ENCODE measurements around the gene ACYP2.
A peak's percentile ranks its signal among the peaks of the same experiment; 100 is the strongest.
"Not testable (repeated sequence)": the region's sequence is repeated elsewhere in the genome, so short reads cannot be mapped to it uniquely, and the experiment has no call there.

ACYP2 gene
- 9.1 to 13.5 (median 11.6) reads per million in 3 donors for total RNA-seq

GRCh38 chr2:54115284-54116137 lies at the start of gene ACYP2:
ACYP2 (plus strand) TSS chr2:54115615.
- H3K36me3 ChIP-seq (ENCODE audit: control insufficient read depth, insufficient read depth, low read length): no peaks in the 10 kb centered on the region
- H3K9me3 ChIP-seq (ENCODE audit: control insufficient read depth, low read length): no peaks in the 10 kb centered on the region
- H3K27ac ChIP-seq (ENCODE audit: insufficient read depth, low read length, poor library complexity, severe bottlenecking): peak within 1 kb of the TSS; percentile 91
- peak within 1 kb of the TSS; percentile 67 for H3K4me3 ChIP-seq (ENCODE audit: insufficient read depth, low read depth, low read length, poor library complexity, severe bottlenecking)
- peaks cover 4% of the 10 kb centered on the region for H3K4me1 ChIP-seq (ENCODE audit: control insufficient read depth, insufficient read depth, low read length, poor library complexity, severe bottlenecking)
- no peaks in the 10 kb centered on the region for H3K27me3 ChIP-seq (replicated peaks; ENCODE audit: control insufficient read depth, insufficient read depth, low read length, poor library complexity, severe bottlenecking)
- DNase-seq: peak; percentile 81 to 90 (median 83)

- DNase-seq: no peak
- H3K4me3 ChIP-seq (ENCODE audit: insufficient read depth, low read depth, low read length, poor library complexity, severe bottlenecking): no peak overlapping the region
- no peaks in the 10 kb centered on the region for H3K9me3 ChIP-seq (ENCODE audit: control insufficient read depth, low read length)
- no peak overlapping the region for H3K27ac ChIP-seq (ENCODE audit: insufficient read depth, low read length, poor library complexity, severe bottlenecking)
- H3K36me3 ChIP-seq (ENCODE audit: control insufficient read depth, insufficient read depth, low read length): no peaks in the 10 kb centered on the region
- H3K4me1 ChIP-seq (ENCODE audit: control insufficient read depth, insufficient read depth, low read length, poor library complexity, severe bottlenecking): no peaks in the 10 kb centered on the region
- no peaks in the 10 kb centered on the region for H3K27me3 ChIP-seq (replicated peaks; ENCODE audit: control insufficient read depth, insufficient read depth, low read length, poor library complexity, severe bottlenecking)
Measured at GRCh38 chr2:54065891-54066290, 49.5 kb upstream of the ACYP2 start.

DNA sequence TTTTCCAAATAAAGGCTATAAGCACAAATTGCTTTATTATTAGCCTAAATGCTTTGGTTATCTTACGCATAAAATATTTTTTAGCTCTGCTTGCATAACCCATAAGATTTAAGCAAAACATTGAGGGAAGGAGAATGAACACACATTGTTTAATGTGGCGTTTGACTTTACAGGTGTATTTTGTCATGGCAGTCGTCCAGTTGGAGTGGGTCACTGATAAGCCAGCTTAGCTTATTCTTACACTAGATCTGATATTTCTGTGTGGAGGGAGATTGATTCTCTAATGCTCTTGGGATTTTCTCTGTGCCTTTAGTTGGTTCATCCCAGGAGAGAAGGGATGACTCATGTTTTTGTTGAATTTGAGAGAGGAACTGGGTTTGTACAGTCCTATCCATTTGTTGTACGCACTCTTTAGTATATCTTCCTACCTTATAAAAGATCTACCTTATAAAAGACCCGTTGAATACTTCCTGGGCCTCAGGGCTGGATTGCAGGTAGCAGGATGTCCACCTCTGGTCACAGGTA lies 47.5 kb upstream of the ACYP2 start:
- no peaks in the 10 kb centered on the region for H3K36me3 ChIP-seq (ENCODE audit: control insufficient read depth, insufficient read depth, low read length)
- H3K4me3 ChIP-seq (ENCODE audit: insufficient read depth, low read depth, low read length, poor library complexity, severe bottlenecking): no peak overlapping the region
- no peaks in the 10 kb centered on the region for H3K27me3 ChIP-seq (replicated peaks; ENCODE audit: control insufficient read depth, insufficient read depth, low read length, poor library complexity, severe bottlenecking)
- DNase-seq: no peak
- H3K4me1 ChIP-seq (ENCODE audit: control insufficient read depth, insufficient read depth, low read length, poor library complexity, severe bottlenecking): no peaks in the 10 kb centered on the region
- no peak overlapping the region for H3K27ac ChIP-seq (ENCODE audit: insufficient read depth, low read length, poor library complexity, severe bottlenecking)
- no peaks in the 10 kb centered on the region for H3K9me3 ChIP-seq (ENCODE audit: control insufficient read depth, low read length)

- H3K4me3 ChIP-seq (ENCODE audit: insufficient read depth, low read depth, low read length, poor library complexity, severe bottlenecking): not testable (repeated sequence)
Measured at GRCh38 chr2:54072483-54072882, 42.9 kb upstream of the ACYP2 start.

GRCh38 chr2:54073796-54074195 lies 41.6 kb upstream of the ACYP2 start:
- H3K9me3 ChIP-seq (ENCODE audit: control insufficient read depth, low read length): no peaks in the 10 kb centered on the region
- no peak overlapping the region for H3K27ac ChIP-seq (ENCODE audit: insufficient read depth, low read length, poor library complexity, severe bottlenecking)
- DNase-seq: no peak

More at GRCh38 chr2:54072483-54072882, 42.9 kb upstream of the ACYP2 start:
- H3K27ac ChIP-seq (ENCODE audit: insufficient read depth, low read length, poor library complexity, severe bottlenecking); H3K27me3 ChIP-seq (replicated peaks; ENCODE audit: control insufficient read depth, insufficient read depth, low read length, poor library complexity, severe bottlenecking); H3K36me3 ChIP-seq (ENCODE audit: control insufficient read depth, insufficient read depth, low read length); H3K9me3 ChIP-seq (ENCODE audit: control insufficient read depth, low read length); DNase-seq; H3K4me1 ChIP-seq (ENCODE audit: control insufficient read depth, insufficient read depth, low read length, poor library complexity, severe bottlenecking): not testable (repeated sequence)

GRCh38 chr2:54074606-54075341 lies 40.6 kb upstream of the ACYP2 start:
- DNase-seq: no peak
- Histone ChIP-seq H3K27me3 (replicated peaks; ENCODE audit: control insufficient read depth, insufficient read depth, low read length, poor library complexity, severe bottlenecking) (no peaks in the 10 kb centered on the region), H3K4me3 (ENCODE audit: insufficient read depth, low read depth, low read length, poor library complexity, severe bottlenecking) (no peak overlapping the region), H3K36me3 (ENCODE audit: control insufficient read depth, insufficient read depth, low read length) (no peaks in the 10 kb centered on the region), H3K27ac (ENCODE audit: insufficient read depth, low read length, poor library complexity, severe bottlenecking) (no peak overlapping the region), H3K9me3 (ENCODE audit: control insufficient read depth, low read length) (no peaks in the 10 kb centered on the region), H3K4me1 (ENCODE audit: control insufficient read depth, insufficient read depth, low read length, poor library complexity, severe bottlenecking) (no peaks in the 10 kb centered on the region)

More at GRCh38 chr2:54073796-54074195, 41.6 kb upstream of the ACYP2 start:
- no peaks in the 10 kb centered on the region for H3K27me3 ChIP-seq (replicated peaks; ENCODE audit: control insufficient read depth, insufficient read depth, low read length, poor library complexity, severe bottlenecking)
- no peak overlapping the region for H3K4me3 ChIP-seq (ENCODE audit: insufficient read depth, low read depth, low read length, poor library complexity, severe bottlenecking)
- no peaks in the 10 kb centered on the region for H3K4me1 ChIP-seq (ENCODE audit: control insufficient read depth, insufficient read depth, low read length, poor library complexity, severe bottlenecking)
- H3K36me3 ChIP-seq (ENCODE audit: control insufficient read depth, insufficient read depth, low read length): no peaks in the 10 kb centered on the region

GRCh38 chr2:54076586-54076985 lies 38.8 kb upstream of the ACYP2 start:
- H3K27ac ChIP-seq (ENCODE audit: insufficient read depth, low read length, poor library complexity, severe bottlenecking): no peak overlapping the region
- no peak for DNase-seq
- no peaks in the 10 kb centered on the region for H3K4me1 ChIP-seq (ENCODE audit: control insufficient read depth, insufficient read depth, low read length, poor library complexity, severe bottlenecking)
- no peaks in the 10 kb centered on the region for H3K9me3 ChIP-seq (ENCODE audit: control insufficient read depth, low read length)
- H3K36me3 ChIP-seq (ENCODE audit: control insufficient read depth, insufficient read depth, low read length): no peaks in the 10 kb centered on the region
- H3K4me3 ChIP-seq (ENCODE audit: insufficient read depth, low read depth, low read length, poor library complexity, severe bottlenecking): no peak overlapping the region
- no peaks in the 10 kb centered on the region for H3K27me3 ChIP-seq (replicated peaks; ENCODE audit: control insufficient read depth, insufficient read depth, low read length, poor library complexity, severe bottlenecking)

DNA sequence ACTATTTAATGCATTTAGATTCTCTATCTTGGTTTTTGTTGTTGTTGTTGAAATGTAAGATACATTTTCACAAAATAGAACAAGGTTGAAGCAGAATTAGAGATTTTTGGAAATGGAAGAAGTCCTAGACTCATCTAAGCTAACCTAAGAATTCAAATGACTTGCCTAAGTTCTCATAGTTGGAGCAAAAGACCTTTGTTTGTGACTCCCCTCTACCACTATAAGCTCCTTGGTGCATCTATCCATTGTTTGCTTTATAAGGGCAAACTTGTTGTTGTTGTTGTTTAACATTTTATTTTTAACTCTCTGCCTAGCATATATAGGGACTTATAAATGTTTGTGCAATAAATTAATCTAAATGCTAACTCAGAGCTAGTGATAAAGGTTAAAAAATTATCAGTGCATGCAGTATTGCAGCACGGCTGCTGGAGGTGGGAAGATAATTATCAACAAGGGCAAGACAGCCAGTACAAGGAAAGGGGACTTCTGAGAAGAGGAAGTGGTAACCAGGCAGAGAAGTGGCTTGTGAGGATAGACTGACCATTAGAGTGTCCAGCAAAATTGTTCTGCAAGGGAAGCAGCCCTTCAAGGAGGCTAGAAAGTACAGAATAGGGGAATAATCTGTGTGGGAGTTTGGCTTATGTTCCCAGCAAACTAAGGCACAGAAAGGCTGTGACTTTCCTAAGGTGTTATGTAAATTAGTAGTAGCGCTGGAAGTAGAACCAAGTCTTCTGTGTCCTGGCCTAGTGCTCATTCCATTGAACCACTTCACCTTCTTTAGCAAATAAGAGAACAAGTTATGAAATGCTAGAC lies 38.1 kb upstream of the ACYP2 start:
- Histone ChIP-seq H3K27ac (ENCODE audit: insufficient read depth, low read length, poor library complexity, severe bottlenecking) (no peak overlapping the region), H3K27me3 (replicated peaks; ENCODE audit: control insufficient read depth, insufficient read depth, low read length, poor library complexity, severe bottlenecking) (no peaks in the 10 kb centered on the region), H3K4me3 (ENCODE audit: insufficient read depth, low read depth, low read length, poor library complexity, severe bottlenecking) (no peak overlapping the region), H3K9me3 (ENCODE audit: control insufficient read depth, low read length) (no peaks in the 10 kb centered on the region), H3K36me3 (ENCODE audit: control insufficient read depth, insufficient read depth, low read length) (no peaks in the 10 kb centered on the region), H3K4me1 (ENCODE audit: control insufficient read depth, insufficient read depth, low read length, poor library complexity, severe bottlenecking) (no peaks in the 10 kb centered on the region)
- DNase-seq: no peak

DNA sequence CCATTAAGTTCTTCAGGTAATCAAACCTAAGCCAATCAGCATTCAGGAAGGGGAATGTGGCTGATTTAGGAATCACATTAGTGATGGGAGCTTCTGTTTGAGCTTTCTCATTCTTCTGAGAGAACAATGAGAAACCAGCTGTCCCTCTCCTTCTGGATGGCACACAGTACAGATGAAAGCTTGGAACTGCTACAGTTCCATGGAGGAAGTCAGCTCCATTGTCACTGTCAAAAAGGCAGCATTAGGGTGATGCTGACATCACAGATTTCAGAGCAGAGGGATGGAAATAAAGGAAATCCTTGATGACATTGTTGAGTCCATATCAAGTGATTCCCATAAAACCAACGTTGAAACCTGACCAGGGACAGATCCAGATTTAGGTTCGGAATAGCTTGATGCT lies 36.1 kb upstream of the ACYP2 start:
- Histone ChIP-seq H3K4me3 (ENCODE audit: insufficient read depth, low read depth, low read length, poor library complexity, severe bottlenecking) (no peak overlapping the region), H3K4me1 (ENCODE audit: control insufficient read depth, insufficient read depth, low read length, poor library complexity, severe bottlenecking) (no peaks in the 10 kb centered on the region), H3K36me3 (ENCODE audit: control insufficient read depth, insufficient read depth, low read length) (no peaks in the 10 kb centered on the region), H3K27me3 (replicated peaks; ENCODE audit: control insufficient read depth, insufficient read depth, low read length, poor library complexity, severe bottlenecking) (no peaks in the 10 kb centered on the region), H3K27ac (ENCODE audit: insufficient read depth, low read length, poor library complexity, severe bottlenecking) (no peak overlapping the region), H3K9me3 (ENCODE audit: control insufficient read depth, low read length) (no peaks in the 10 kb centered on the region)
- no peak for DNase-seq
